Hepatic stellate cell (primary cell): ENCODE measurements around the gene SZRD1.

Experiments
- DNase-seq: peaks from one replicate; pipeline ENCODE4 v3.0.0; 2011; ENCODE audit warnings: low spot score

The SZRD1 gene

DNA sequence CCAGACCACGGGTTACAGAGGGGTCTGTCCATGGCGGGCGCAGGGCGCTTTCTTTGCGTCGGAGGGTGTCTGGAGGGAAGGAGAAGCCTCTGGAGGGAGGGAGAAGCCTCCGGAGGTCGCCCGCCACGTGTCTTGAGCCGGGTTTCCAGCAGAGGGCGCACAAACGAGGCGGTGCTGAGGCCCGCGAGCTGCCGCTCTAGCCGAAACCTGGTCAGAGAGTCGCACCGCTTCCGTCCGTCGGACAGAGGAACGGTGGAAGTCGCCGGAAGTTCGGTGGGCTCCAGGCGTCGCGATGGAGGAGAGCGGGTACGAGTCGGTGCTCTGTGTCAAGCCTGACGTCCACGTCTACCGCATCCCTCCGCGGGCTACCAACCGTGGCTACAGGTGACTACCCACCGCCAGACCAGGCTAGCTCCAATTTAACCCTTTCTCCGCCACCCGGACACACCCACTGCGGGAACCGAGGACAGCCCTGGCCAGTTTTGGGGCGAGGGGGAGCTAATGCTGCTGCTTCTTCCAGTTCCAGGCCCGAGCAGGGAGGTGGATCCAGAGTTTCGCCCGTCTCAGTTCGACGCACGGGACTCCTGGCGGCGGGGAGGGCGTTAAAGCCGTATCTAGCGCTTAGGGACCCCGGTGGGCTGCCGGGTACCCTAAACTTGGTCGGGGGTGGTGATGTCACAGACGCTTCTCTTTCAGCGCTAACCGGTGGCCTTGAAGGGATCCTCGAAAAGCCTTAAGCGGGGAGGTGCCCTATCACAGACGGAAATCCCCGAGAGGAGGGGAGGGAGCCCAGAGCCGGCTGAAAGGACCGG is 73.6 kb downstream of the SZRD1 start, which contains the start of gene NECAP2:
TSS of gene NECAP2 (plus strand) at position 255 of the 812 bp plus-strand sequence. CDS start at position 293, 38 bp downstream.
- DNase-seq: peak; percentile 89

DNA sequence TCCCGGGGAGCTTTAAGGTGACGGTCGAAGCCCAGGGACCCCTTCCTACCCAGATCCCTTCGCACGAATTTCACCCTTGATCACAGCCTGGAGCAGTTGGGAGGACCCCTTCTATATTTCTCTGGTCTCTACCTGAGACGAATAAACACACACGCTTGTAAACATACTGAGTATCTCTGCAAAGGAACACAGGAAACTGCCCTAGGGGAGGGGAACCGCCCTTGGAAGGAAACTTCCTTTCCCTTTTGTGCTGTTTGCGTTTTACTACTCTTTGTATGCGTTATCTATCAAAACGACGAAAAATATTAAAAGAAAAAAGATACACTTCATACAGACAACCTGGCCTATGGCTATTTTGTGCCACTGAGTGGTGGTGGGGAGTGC is 74.2 kb downstream of the SZRD1 start:
- peak; percentile 48 for DNase-seq

DNA sequence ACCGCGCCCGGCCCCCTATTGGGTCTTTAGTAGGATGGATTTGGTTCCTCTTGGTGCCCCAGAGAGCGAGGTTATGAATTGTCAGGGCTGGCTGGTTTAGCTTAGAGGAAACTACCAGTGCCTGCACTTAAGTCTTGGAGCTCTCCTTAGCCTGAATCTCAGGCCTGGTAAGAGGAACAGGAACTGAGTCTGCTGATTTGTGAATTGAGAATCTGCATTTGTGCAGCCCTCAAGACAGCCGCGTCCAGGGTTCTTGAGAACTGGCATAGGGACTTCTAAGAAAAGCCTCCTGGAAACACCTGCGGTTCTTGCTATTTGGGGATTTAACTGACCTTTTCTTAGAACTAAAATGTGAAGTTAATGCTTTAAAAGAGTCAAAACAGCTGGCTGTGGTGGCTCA is 75.2 kb downstream of the SZRD1 start:
- DNase-seq: no peak

DNA sequence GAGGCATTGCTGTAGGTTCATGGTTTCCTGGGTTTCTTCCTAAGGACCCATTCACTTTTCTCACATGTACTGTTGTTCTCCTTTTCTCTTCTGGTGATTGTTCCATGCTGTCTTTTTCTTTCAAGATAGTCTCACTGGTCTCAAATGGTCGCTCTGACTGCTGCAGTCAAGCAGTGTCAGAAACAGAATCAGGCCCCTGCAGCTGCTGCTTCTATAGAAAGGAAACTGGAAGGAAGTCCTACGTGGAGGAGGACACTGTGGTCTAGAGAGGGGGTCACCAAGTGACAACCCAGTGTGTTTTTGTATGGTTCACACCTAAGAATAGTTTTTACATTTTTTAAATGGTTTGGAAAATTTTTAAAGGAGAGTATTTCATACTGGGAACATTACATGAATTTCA is 75.9 kb downstream of the SZRD1 start:
- DNase-seq: no peak

DNA sequence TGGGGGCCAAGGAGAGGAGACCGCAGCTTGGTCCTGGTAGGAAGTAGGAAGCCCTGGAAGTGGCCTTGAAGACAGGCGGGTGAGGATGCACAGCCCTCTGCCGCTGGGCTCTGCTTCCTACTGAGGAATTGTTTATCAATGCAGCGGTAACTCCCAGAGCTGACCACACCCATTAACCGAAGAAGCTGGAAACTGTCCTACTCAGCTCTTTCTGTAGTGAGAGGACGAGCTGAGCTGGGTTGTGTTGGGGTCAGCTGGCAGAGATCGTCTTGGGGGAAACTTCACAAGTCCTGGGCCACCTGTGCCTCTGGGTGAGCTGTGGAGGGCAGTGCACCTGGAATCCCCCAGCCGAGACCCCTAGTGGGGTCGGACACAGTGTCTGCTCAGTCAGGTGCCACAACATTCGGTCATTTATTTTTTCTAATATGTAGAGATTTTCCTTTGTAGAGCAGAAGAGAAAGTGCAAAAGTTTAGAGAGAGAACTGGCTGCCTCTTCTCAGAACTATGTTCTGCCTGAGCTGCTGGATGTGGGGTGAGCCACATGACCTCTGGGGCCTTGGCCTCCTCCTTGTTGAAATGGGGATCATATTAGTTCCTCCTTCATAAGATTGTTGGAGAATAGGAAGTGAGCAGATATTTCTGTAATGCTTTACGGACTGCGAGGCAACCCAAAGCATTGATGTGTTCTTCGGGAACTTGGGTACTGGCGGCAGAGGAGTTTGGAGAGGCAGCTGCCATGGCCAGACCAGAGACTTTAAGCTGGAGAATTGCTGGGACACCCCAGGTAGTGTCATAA is 77.1 kb downstream of the SZRD1 start:
- no peak for DNase-seq

DNA sequence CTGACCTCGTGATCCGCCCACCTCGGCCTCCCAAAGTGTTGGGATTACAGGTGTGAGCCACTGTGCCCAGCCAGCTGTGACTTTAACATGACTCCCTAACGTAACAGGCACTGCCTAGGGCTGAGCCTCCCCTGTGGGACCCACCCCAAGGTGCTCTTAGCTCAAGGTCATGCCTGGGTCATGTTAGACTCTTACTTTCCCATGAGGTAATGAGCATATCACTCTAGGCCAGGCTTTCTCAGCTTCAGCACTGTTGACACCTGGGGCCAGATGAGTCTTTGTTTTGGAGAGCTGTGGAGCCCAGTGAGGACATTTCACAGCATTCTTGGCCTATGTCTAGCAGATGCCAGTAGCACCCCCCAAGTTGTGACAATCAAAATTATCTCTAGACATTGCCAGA is 78.0 kb downstream of the SZRD1 start:
- no peak for DNase-seq

DNA sequence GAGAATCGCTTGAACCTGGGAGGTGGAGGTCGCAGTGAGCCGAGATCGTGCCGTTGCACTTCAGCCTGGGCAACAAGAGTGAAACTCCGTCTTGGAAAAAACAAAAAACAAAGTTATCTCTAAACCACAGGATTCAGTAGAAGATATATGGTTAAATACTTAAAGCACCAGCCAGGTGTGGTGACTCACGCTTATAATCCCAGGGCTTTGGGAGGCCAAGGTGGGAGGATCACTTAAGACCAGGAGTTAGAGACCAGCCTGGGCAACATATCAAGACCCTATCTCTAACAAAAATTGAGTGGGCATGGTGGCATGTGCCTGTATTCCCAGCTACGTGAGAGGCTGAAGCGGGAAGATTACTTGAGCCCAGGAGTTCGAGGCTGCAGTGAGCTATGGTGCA is 79.1 kb downstream of the SZRD1 start:
- no peak for DNase-seq

DNA sequence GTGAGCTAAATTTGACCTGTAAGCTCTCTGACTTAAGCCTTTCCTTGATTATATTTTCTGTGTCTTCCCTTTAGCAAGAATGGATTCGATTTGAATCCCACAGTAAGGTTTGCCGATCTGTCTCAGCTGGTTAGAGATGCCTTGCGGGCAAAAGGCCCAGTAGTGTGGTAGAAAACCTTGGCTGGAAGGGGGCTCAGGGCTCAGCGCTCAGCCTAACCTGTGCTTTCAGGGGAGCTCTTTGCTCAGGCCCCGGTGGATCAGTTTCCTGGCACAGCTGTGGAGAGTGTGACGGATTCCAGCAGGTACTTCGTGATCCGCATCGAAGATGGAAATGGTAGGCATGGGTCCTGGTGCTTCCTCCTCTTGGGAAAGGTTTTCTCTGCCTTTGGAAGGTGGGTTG is 80.6 kb downstream of the SZRD1 start:
- DNase-seq: no peak
